ENCODE measurements around the gene PRLR. TPM values are rescaled to one million over a fixed set of nuclear protein-coding genes. Genes with fewer than 3 reads are reported as not detected.

PRLR gene
- total and polyA plus RNA-seq, 2 of the 13 experiments (the other 11 are each of a cell fraction or from before 2014, with no cell fraction given): 12.2 to 13.3 TPM

- TF ChIP-seq PAXIP1 (CRISPR knock-in tag; conservative IDR thresholded peaks at IDR 0.05): peak; percentile 83
- no peak for TF ChIP-seq TAF15 (IDR thresholded peaks at IDR 0.05; ENCODE audit: low read depth, low read length, poor library complexity, severe bottlenecking)
- no peak for TF ChIP-seq FUBP1 (CRISPR knock-in tag; IDR thresholded peaks at IDR 0.05; ENCODE audit: borderline replicate concordance)
- no peak for TF ChIP-seq ZNF138 (CRISPR knock-in tag; IDR thresholded peaks at IDR 0.05; ENCODE audit: low read depth)
- no peak for TF ChIP-seq RELA (CRISPR knock-in tag; IDR thresholded peaks at IDR 0.05)
- TF ChIP-seq NFIB (CRISPR knock-in tag; IDR thresholded peaks at IDR 0.05; ENCODE audit: borderline replicate concordance): no peak
- TF ChIP-seq MAFG (CRISPR knock-in tag; IDR thresholded peaks at IDR 0.05): no peak
- peak; percentile 67; the same call in 1 of the 2 replicates for TF ChIP-seq IRF2 (CRISPR knock-in tag; IDR thresholded peaks at IDR 0.05)
- TF ChIP-seq CEBPZ (IDR thresholded peaks at IDR 0.05; ENCODE audit: low read length): no peak
- TF ChIP-seq ZNF282 (IDR thresholded peaks at IDR 0.05; ENCODE audit: partially characterized antibody): no peak
- TF ChIP-seq ZNF10 (CRISPR knock-in tag; IDR thresholded peaks at IDR 0.05; ENCODE audit: borderline replicate concordance, low read depth): no peak
- no peak for TF ChIP-seq THAP9 (CRISPR knock-in tag; IDR thresholded peaks at IDR 0.05; ENCODE audit: borderline replicate concordance)
- no peak for TF ChIP-seq ZNF275 (CRISPR knock-in tag; IDR thresholded peaks at IDR 0.05; ENCODE audit: borderline replicate concordance)
- TF ChIP-seq KDM4B (CRISPR knock-in tag; IDR thresholded peaks at IDR 0.05): no peak
These were observed 70.9 kb downstream of the PRLR start (continued) for GRCh38 chr5:35159370-35159742.
